GM21528 (cell line): ENCODE measurements around the gene STK11.

ENCODE experiments used
- ATAC-seq: cut with Tn5 transposase; IDR thresholded peaks from one replicate; pipeline ENCODE4 v1.9.1; 2021; ENCODE audit warnings: mild to moderate bottlenecking, moderate library complexity; ENCODE audit not compliant: unreplicated experiment, low FRiP score

Gene STK11

DNA sequence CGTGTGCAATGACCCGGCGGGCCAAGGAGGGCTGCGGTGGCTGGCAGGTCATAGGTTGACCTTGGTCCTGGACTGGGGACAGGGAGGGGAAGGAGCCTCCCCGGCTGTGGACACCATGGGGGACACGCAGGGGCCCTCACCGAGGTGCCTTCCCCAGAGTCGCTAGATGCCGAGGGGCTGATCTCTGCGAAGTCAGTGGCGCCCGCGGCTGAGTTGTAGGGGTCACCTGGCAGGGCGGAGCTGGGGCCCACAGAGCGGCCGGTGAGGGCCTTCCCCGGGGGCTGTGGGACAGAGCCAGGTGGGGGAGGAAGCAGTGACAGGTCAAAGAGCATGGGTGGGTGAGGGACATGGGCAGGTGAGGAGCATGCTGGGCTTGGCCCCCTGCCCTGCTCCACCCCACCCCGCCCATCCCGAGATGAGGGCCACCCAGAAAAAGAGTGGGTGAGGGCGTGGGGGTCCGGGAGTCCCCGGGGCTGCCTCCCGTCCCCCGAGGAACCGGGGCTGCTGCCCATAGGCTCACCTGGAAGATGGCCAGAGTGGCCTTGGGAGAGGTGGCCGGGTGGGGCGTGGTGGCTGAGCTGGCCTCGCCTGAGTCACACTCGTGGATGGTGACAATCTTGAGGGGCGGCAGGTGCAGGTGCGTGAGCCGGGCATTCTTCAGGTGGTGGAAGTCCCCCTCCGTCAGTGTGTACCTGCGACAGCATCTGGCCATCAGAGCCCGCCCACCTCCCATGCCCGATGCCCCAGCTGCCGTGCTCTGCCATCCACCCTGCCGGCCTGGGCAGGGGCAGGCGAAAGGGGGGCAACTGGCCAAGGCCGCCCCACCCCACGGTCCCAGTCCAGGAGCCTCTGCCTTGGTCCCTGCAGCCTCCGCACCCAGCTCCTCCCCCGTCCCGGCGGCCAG is 28.7 kb downstream of the STK11 start:
- ATAC-seq: no peak

DNA sequence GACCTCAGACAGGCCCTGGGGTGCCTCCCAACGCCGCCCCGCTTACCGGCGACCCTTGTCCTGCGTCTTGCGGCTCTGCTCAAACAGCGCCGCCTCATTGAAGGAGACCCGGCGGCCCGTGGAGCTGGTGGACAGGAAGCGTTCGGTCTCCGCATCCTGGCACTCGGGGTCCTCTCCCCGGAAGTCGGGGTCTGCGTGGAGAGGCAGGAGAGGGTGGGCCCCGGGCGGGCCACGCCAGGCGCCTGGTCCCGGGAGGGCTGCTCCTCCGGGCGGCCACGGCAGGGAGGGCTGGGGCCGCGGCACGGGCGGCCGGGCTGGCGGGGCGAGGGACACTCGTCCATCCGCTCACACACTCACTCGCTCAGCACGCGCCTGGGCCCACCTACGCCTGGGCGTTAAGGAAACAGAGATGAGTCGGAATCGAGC is 29.4 kb downstream of the STK11 start:
- ATAC-seq: no peak

GRCh38 chr19:1235625-1236538 is 30.3 kb downstream of the STK11 start:
- no peak for ATAC-seq

- no peak for ATAC-seq
These were observed 31.0 kb downstream of the STK11 start for GRCh38 chr19:1236576-1236975.

GRCh38 chr19:1237027-1237659 is 31.6 kb downstream of the STK11 start:
- no peak for ATAC-seq

GRCh38 chr19:1237754-1238368 is 32.3 kb downstream of the STK11 start, which contains the start of gene CBARP:
Gene CBARP, minus strand, starts transcription at chr19:1238005. Its CDS starts 1,905 bp downstream, at chr19:1236100.
- no peak for ATAC-seq

DNA sequence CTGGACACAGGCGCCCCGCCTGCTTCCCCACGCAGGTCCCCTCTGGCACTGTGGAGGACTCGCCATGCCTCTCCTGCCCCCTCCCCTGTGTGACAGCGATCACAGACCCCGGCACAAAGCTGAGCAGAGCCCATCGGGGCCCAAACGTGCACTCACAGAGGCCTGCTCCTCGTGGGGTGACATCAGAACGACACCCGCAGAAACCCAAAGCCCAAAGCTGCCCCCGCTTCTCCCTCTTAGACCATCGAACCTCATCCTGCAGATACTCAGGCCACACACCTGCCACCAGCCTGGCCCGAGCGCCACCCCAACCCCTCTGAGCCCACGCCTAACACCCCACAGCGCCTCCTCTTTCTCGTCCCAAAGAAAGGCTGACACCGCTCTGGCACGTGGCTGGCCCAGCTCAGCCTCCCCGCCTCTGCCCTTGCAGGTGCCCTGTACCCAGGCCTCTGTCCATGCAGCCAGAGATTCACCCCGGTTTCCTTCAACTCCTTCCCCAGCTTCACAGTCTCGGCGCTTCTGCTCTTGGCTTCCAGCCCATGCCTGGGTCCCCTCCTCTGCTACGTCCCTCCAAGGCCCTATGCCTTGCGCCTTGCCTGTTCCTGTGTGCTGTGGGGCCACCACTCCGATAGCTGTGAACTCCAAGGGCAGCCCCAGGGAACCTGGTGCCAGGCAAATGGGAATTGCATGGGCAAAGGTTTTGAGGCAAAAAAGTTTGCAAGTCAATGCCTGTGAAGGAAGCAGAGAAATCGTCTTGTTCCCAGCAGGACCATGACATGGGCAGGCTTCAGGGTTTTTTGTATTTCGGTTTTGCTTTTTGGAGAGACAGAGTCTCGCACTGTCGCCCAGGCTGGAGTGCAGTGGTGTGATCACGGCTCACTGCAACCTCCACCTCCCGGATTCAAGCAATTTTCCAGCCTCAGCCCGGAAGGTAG is 33.1 kb downstream of the STK11 start:
- no peak for ATAC-seq

DNA sequence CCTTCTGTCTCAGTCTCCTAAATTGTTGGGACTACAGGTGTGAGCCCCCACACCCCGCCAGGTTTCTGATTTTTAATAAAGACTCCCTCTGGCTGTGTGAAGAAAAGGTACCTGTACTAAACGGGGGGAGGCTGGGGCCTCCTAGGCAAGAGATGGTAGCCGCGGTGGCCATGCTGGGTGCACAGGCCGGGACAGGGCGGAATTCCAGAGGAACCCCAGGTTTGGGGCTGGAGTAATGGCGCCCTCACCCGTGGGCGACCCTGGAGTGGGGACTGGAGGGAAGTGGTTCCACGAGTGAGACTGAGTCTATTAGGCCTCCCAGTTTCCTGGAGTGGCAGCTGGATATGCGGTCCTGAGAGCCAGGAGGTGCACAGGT is 33.8 kb downstream of the STK11 start:
- ATAC-seq: no peak

GRCh38 chr19:1239796-1240737 is 34.5 kb downstream of the STK11 start:
- peak; percentile 31 for ATAC-seq

GRCh38 chr19:1240925-1241324 is 35.3 kb downstream of the STK11 start:
- no peak for ATAC-seq

DNA sequence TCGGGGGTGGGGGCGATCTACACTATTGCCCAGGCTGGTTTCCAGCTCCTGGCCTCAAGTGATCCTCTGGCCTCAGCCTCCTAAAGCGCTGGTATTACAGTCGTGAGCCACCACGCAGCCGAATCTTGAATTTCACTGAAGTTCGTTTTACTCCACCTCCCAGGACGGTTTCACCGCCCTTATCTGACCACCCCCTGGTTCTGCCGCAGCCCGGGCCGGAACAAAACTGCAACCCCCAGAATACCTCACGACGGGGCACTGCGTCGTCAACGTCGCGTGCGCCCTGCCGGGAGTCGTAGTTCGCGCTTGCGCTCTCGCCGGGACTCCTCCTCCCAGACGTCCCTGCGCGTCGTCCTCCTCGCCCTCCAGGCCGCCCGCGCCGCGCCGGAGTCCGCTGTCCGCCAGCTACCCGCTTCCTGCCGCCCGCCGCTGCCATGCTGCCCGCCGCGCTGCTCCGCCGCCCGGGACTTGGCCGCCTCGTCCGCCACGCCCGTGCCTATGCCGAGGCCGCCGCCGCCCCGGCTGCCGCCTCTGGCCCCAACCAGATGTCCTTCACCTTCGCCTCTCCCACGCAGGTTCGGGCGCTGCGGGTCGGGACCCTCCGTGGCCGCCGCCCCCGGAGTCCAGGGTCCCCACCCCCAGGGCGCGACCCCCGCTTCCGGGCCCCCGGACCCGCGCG is 36.0 kb downstream of the STK11 start, which contains the start of gene ATP5F1D:
Gene ATP5F1D, plus strand, starts transcription at position 335 of the 679 bp plus-strand sequence. Its CDS starts 100 bp downstream, at position 435.
- peak; percentile 29 for ATAC-seq

- no peak for ATAC-seq
These were observed 38.5 kb downstream of the STK11 start for GRCh38 chr19:1243768-1244692.

DNA sequence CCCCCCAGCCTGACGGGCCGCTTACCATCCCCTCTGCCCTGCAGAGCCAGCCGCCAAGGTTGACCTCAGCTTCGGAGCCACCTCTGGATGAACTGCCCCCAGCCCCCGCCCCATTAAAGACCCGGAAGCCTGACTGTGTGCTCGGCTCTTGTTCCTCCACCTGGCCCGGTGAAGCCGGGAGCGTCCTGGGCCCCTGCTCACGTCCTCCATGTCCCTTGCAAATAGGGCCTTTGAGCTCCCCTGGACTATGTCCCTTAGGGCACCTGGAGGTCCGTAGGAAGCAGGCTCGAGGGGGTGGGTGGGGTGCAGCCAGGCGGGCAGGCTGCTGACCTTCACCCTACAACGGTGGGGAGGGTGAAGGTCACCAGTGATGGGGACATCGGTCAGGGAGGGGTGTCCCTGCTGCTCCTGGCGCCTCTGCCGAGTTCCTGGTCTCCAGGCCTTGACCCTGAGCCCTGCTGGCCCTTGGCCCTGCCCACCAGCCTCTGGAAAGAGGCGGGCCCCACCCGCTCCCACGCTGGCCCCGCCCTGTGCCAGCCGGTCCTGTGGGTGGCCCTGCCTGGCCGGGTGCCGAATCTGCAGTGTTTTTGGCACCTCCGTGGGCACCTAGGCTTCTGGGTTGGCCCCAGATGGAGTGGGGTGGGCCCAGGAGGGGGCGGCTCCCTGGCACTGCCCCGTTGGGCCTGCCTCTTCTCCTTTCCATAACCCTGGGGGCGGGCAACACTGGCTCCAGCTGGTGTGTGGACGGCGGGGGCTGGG is 39.3 kb downstream of the STK11 start:
- ATAC-seq: no peak

- ATAC-seq: no peak
These were observed 40.1 kb downstream of the STK11 start for GRCh38 chr19:1245494-1246264.
